ENCODE data around the gene ZNF75A.
"Not testable (repeated sequence)": the region's sequence is repeated elsewhere in the genome, so short reads cannot be mapped to it uniquely, and the experiment has no call there.

DNA sequence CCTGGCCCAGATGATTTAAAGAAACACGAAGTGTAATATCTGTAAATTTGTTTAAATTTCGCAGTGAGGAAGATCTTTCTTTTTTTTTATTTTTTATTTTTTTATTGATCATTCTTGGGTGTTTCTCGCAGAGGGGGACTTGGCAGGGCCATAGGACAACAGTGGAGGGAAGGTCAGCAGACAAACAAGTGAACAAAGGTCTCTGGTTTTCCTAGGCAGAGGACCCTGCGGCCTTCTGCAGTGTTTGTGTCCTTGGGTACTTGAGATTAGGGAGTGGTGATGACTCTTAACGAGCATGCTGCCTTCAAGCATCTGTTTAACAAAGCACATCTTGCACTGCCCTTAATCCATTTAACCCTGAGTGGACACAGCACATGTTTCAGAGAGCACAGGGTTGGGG, 34.6 kb upstream of the ZNF75A start:
- TF ChIP-seq ZNF274 (IDR thresholded peaks at IDR 0.05; ENCODE audit: low read length); ZNF274 (tag by site-specific recombination; IDR thresholded peaks at IDR 0.05; ENCODE audit: borderline replicate concordance); ZNF747 (tag by site-specific recombination; IDR thresholded peaks at IDR 0.05); HOXA7 (CRISPR knock-in tag; IDR thresholded peaks at IDR 0.05; ENCODE audit: borderline replicate concordance); ZFP41 (tag by site-specific recombination; IDR thresholded peaks at IDR 0.05; ENCODE audit: borderline replicate concordance); ZSCAN30 (tag by site-specific recombination; IDR thresholded peaks at IDR 0.05); ZNF830 (tag by site-specific recombination; IDR thresholded peaks at IDR 0.05; ENCODE audit: low read depth); KLF1 (tag by site-specific recombination; IDR thresholded peaks at IDR 0.05): not testable (repeated sequence)
- TF ChIP-seq, protein P1, sequence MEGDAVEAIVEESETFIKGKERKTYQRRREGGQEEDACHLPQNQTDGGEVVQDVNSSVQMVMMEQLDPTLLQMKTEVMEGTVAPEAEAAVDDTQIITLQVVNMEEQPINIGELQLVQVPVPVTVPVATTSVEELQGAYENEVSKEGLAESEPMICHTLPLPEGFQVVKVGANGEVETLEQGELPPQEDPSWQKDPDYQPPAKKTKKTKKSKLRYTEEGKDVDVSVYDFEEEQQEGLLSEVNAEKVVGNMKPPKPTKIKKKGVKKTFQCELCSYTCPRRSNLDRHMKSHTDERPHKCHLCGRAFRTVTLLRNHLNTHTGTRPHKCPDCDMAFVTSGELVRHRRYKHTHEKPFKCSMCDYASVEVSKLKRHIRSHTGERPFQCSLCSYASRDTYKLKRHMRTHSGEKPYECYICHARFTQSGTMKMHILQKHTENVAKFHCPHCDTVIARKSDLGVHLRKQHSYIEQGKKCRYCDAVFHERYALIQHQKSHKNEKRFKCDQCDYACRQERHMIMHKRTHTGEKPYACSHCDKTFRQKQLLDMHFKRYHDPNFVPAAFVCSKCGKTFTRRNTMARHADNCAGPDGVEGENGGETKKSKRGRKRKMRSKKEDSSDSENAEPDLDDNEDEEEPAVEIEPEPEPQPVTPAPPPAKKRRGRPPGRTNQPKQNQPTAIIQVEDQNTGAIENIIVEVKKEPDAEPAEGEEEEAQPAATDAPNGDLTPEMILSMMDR (tag by site-specific recombination; IDR thresholded peaks at IDR 0.05): not testable (repeated sequence)
- TF ChIP-seq, protein P2, sequence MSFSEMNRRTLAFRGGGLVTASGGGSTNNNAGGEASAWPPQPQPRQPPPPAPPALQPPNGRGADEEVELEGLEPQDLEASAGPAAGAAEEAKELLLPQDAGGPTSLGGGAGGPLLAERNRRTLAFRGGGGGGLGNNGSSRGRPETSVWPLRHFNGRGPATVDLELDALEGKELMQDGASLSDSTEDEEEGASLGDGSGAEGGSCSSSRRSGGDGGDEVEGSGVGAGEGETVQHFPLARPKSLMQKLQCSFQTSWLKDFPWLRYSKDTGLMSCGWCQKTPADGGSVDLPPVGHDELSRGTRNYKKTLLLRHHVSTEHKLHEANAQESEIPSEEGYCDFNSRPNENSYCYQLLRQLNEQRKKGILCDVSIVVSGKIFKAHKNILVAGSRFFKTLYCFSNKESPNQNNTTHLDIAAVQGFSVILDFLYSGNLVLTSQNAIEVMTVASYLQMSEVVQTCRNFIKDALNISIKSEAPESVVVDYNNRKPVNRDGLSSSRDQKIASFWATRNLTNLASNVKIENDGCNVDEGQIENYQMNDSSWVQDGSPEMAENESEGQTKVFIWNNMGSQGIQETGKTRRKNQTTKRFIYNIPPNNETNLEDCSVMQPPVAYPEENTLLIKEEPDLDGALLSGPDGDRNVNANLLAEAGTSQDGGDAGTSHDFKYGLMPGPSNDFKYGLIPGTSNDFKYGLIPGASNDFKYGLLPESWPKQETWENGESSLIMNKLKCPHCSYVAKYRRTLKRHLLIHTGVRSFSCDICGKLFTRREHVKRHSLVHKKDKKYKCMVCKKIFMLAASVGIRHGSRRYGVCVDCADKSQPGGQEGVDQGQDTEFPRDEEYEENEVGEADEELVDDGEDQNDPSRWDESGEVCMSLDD (tag by site-specific recombination; IDR thresholded peaks at IDR 0.05): not testable (repeated sequence)
- TF ChIP-seq, protein P3, sequence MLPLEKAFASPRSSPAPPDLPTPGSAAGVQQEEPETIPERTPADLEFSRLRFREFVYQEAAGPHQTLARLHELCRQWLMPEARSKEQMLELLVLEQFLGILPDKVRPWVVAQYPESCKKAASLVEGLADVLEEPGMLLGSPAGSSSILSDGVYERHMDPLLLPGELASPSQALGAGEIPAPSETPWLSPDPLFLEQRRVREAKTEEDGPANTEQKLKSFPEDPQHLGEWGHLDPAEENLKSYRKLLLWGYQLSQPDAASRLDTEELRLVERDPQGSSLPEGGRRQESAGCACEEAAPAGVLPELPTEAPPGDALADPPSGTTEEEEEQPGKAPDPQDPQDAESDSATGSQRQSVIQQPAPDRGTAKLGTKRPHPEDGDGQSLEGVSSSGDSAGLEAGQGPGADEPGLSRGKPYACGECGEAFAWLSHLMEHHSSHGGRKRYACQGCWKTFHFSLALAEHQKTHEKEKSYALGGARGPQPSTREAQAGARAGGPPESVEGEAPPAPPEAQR (tag by site-specific recombination; IDR thresholded peaks at IDR 0.05): not testable (repeated sequence)

Measured in HEK293 (cell line).